ENCODE results near the gene PIEZO2.
"Not testable (repeated sequence)": the region's sequence is repeated elsewhere in the genome, so short reads cannot be mapped to it uniquely, and the experiment has no call there.

Gene PIEZO2

DNA sequence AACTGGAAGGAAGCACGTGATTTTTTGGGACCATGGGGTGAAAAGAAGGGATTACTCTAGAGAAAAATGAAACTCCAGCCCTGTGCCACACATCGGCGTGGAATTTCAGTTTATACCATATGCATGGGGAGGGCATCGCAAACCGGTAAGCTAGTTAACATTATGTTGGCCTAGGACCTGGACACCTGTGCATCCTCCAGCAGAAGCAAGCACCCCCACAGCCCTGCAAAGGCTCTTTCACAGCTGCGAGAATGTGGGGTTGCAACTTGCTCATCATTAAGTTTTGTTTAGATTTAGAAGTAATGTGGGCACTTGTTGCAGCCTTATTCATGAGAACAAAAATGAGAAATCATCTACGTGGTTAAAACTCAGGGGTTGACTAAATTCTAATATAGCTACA is 299.2 kb downstream of the PIEZO2 start:
- no peak for DNase-seq (ENCODE audit: low spot score)
- TF ChIP-seq, protein P1, sequence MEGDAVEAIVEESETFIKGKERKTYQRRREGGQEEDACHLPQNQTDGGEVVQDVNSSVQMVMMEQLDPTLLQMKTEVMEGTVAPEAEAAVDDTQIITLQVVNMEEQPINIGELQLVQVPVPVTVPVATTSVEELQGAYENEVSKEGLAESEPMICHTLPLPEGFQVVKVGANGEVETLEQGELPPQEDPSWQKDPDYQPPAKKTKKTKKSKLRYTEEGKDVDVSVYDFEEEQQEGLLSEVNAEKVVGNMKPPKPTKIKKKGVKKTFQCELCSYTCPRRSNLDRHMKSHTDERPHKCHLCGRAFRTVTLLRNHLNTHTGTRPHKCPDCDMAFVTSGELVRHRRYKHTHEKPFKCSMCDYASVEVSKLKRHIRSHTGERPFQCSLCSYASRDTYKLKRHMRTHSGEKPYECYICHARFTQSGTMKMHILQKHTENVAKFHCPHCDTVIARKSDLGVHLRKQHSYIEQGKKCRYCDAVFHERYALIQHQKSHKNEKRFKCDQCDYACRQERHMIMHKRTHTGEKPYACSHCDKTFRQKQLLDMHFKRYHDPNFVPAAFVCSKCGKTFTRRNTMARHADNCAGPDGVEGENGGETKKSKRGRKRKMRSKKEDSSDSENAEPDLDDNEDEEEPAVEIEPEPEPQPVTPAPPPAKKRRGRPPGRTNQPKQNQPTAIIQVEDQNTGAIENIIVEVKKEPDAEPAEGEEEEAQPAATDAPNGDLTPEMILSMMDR (IDR thresholded peaks at IDR 0.05; ENCODE audit: extremely low read depth, insufficient read depth, missing control alignments) = no peak
- in situ Hi-C loops (cut with MboI; ENCODE audit: low pct_unique_long_range_greater_than_20kb, low sequenced_read_pairs, unreplicated experiment) = loop anchor here (10.0 kb wide), 1 partner anchor 195 kb away; no protein-coding TSS in a partner anchor

DNA sequence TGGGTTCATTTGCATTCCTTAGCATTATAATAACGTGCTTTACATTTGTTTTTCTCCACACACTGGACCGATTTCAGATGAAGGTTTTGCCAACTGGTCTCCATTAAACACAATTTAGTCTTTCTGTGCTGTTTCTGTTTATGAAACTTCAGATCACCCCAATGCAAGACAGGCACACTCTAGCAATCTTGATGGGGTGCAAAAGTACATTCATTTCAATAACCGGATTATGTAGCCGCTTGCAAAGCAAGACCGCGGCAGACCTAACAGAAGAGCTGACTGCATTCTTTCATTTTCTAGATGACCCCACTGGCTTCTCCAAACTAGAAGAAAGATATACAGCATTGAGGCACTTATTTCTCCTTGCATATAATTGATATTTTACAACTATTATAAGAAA is 301.5 kb downstream of the PIEZO2 start:
- in situ Hi-C loops (cut with MboI; ENCODE audit: low pct_unique_long_range_greater_than_20kb, low sequenced_read_pairs, unreplicated experiment) = no loop called here
- TF ChIP-seq, protein P1 (IDR thresholded peaks at IDR 0.05; ENCODE audit: extremely low read depth, insufficient read depth, missing control alignments) = no peak

DNA sequence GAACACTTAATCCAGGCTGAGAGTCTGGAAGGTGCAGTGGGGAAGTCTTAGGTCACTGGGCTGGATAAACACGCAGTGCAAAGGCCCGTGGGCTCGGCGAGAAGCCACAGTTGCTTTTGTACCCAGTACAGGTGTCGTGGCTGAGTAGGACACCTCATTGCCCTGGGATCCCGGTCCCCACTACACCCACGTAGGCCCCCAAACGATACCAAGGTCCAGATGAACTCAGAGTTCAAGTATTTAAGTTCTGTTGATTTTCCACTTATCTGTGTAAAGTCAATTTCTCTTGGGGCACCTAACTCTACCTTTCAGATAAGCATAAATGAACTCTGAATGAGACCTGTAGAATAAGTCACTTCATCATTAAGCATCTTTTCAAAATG is 302.0 kb downstream of the PIEZO2 start:
- TF ChIP-seq, protein P1 (IDR thresholded peaks at IDR 0.05; ENCODE audit: extremely low read depth, insufficient read depth, missing control alignments) = no peak
- in situ Hi-C loops (cut with MboI; ENCODE audit: low pct_unique_long_range_greater_than_20kb, low sequenced_read_pairs, unreplicated experiment) = no loop called here
- DNase-seq (ENCODE audit: low spot score) = no peak

More for the DNA sequence above, 301.5 kb downstream of the PIEZO2 start:
- DNase-seq (ENCODE audit: low spot score) = no peak

DNA sequence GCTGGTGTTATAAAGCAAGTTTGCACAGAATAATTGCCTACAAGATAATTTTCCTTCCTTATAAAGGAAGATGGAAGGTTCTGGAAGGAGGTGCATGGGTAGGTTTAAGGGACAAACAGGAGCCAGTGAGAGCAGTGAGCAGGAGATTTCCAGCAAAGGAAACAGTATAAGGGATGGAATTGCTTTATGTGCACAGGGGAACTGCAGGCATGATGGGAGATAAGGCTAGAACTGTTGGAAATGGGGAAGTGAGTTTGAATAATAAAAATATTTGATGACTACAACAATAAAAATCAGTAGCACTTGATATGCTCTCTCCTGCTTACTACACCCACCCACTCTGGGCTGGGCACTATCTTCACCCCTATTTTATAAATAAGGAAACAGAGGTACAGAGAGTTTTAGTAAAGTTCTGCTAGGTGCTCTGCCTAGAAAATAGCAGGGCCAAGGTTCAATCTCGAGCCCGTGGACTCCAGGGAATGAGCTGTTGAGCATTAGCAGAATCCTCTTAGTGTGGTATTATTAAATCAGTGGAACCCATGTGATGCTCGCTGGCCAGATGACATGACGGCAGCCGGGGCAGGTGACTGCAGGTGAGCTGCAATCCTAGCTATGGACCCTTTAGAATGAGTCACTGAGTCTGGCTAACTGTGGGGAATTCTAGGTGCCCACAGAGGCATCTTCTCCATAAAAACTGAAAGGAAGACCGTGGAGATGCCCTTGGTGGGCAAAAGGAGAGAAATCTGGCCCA is 302.5 kb downstream of the PIEZO2 start:
- in situ Hi-C loops (cut with MboI; ENCODE audit: low pct_unique_long_range_greater_than_20kb, low sequenced_read_pairs, unreplicated experiment) = no loop called here
- TF ChIP-seq, protein P1 (IDR thresholded peaks at IDR 0.05; ENCODE audit: extremely low read depth, insufficient read depth, missing control alignments) = no peak
- no peak for DNase-seq (ENCODE audit: low spot score)

DNA sequence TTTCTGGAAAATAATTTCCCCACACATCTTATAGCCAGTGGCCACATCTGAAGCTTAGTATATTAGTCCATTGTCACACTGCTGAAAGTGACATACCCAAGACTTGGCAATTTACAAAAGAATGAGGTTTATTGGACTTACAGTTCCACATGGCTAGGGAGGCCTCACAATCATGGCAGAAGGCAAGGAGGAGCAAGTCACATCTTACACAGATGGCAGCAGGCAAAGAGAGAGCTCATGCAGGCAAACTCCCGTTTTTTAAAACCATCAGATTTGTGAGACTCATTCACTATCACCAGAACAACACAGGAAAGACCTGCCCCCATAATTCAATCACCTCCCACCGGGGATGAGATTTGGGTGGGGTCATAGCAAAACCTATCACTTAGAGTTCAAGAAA is 303.3 kb downstream of the PIEZO2 start:
- in situ Hi-C loops (cut with MboI; ENCODE audit: low pct_unique_long_range_greater_than_20kb, low sequenced_read_pairs, unreplicated experiment) = not testable (repeated sequence)

DNA sequence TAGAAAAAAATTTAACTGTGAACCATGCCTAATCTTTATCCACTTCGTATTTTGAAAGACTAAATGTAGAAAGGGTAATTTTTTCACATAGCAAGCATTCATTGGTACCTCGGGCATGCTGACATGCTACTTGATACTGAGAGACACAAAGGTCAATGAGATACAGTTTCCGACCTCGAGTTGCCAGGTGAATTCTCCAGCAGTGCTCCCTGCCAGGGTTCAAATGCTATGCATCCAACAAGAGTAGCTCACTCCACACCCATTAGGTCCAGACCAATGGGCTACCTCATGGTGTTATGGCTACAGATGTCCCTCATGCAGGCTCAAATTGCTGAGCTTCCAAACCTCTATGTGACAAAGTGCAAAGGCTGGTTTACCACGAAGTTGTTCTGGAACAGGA is 305.8 kb downstream of the PIEZO2 start:
- TF ChIP-seq, protein P1 (IDR thresholded peaks at IDR 0.05; ENCODE audit: extremely low read depth, insufficient read depth, missing control alignments) = no peak
- in situ Hi-C loops (cut with MboI; ENCODE audit: low pct_unique_long_range_greater_than_20kb, low sequenced_read_pairs, unreplicated experiment) = no loop called here
- no peak for DNase-seq (ENCODE audit: low spot score)

More for the DNA sequence above, 303.3 kb downstream of the PIEZO2 start:
- DNase-seq (ENCODE audit: low spot score) = not testable (repeated sequence)

DNA sequence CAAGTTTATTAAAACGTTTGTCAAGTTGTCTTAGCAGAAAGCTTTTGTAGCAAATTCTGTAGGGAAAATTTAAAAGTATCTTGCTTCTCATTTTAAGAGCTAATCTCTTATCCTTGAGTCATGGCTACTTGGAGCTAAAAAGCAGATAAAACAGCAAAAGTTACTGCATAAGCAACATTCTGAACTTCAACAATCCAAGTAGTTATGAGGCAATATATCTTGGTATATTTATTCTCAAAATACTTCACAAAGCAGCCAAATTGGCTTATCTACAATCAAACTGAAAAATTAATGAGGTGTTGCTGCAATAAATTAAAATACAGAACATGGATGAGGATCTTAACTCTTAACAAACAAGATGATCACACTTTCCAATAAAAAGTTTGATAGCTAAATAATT is 306.5 kb downstream of the PIEZO2 start:
- no peak for DNase-seq (ENCODE audit: low spot score)

More for the DNA sequence above, 306.5 kb downstream of the PIEZO2 start:
- TF ChIP-seq, protein P1 (IDR thresholded peaks at IDR 0.05; ENCODE audit: extremely low read depth, insufficient read depth, missing control alignments) = no peak
- in situ Hi-C loops (cut with MboI; ENCODE audit: low pct_unique_long_range_greater_than_20kb, low sequenced_read_pairs, unreplicated experiment) = no loop called here

Measured in GM13977 (cell line).